ENCODE results near the gene MCHR2.

GRCh38 chr6:99905209-99906106 is 88.6 kb downstream of the MCHR2 start:
- TF ChIP-seq EZH2 (IDR thresholded peaks at IDR 0.05) (no peak), POLR2AphosphoS5 (IDR thresholded peaks at IDR 0.05; ENCODE audit: borderline replicate concordance, low read depth, low read length) (no peak)

All from SK-N-MC (cell line).